ENCODE measurements around the gene ELP4.

Gene ELP4

DNA sequence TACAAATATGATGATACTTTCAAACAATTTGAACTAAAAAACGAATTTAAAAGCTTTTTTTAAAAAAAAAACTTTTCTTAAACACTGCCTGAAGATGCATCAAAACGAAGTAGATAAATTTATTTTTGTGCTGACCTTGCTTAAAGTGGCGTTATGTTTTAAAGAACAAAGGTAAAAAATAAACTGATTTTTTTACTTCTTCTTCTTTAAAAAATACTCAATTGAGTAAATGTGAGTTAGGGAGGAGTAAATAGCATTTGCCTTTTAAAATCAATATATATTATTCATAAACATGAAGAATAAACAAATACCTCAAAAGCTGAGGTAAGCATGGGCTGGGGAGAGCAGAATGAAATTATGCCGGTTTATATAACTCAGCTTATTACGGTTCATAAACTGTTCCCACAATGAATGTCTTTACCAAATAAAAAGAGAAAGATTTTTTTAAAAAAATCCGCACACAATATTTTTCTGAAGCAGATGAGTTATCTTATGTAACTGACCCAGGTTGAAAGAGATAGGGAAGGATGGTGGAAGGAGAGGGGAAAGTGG is 292.5 kb downstream of the ELP4 start:
- Histone ChIP-seq H3K4me1 (ENCODE audit: insufficient read depth, low read length, severe bottlenecking) (no peaks in the 10 kb centered on the region), H3K27ac (ENCODE audit: low read depth, low read length, poor library complexity, severe bottlenecking) (no peak overlapping the region), H3K27me3 (ENCODE audit: insufficient read depth, low read length) (0 out of 2 replicates have a peak, but pooled peaks cover 4% of the 10 kb centered on the region), H3K79me2 (ENCODE audit: insufficient read depth, low read length) (no peaks in the 10 kb centered on the region), H4K20me1 (ENCODE audit: insufficient read depth, low read length) (no peaks in the 10 kb centered on the region), H3F3A (ENCODE audit: insufficient read depth, low read length) (no peaks in the 10 kb centered on the region), H2AFZ (ENCODE audit: low read length) (no peak overlapping the region), H3K4me2 (ENCODE audit: low read length) (no peak overlapping the region), H3K9ac (ENCODE audit: low read length) (no peak overlapping the region), H3K9me2 (ENCODE audit: low read depth, low read length) (no peaks in the 10 kb centered on the region), H3K4me3 (ENCODE audit: low read depth, low read length, poor library complexity, severe bottlenecking) (no peak overlapping the region), H3K36me3 (ENCODE audit: insufficient read depth, low read length) (no peaks in the 10 kb centered on the region), H3K9me3 (ENCODE audit: low read length) (no peaks in the 10 kb centered on the region)
- TF ChIP-seq, protein P1, sequence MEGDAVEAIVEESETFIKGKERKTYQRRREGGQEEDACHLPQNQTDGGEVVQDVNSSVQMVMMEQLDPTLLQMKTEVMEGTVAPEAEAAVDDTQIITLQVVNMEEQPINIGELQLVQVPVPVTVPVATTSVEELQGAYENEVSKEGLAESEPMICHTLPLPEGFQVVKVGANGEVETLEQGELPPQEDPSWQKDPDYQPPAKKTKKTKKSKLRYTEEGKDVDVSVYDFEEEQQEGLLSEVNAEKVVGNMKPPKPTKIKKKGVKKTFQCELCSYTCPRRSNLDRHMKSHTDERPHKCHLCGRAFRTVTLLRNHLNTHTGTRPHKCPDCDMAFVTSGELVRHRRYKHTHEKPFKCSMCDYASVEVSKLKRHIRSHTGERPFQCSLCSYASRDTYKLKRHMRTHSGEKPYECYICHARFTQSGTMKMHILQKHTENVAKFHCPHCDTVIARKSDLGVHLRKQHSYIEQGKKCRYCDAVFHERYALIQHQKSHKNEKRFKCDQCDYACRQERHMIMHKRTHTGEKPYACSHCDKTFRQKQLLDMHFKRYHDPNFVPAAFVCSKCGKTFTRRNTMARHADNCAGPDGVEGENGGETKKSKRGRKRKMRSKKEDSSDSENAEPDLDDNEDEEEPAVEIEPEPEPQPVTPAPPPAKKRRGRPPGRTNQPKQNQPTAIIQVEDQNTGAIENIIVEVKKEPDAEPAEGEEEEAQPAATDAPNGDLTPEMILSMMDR (IDR thresholded peaks at IDR 0.05; ENCODE audit: low read length) = no peak
- no peak for TF ChIP-seq EZH2 (IDR thresholded peaks at IDR 0.05; ENCODE audit: borderline replicate concordance, low read length)

DNA sequence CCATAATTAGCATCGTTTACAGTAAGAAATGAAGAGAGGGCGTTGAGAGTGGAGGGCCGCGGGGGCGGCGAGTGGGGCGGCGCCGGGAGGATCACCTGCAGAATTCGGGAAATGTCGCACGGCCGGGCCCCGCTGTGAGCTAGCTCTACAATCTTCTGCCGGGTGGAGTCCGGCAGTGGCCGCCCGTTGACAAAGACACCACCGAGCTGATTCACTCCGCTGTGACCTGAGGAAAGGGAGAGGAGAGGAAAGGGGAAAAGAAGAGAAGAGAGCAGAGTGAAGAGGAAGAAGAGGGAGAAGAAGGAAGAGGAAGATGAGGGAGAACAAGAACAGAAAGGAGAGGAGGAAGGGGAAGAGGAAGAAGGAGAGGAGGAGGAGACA is 293.0 kb downstream of the ELP4 start:
- Histone ChIP-seq H3K27me3 (ENCODE audit: insufficient read depth, low read length) (0 out of 2 replicates have a peak, but pooled peaks cover 4% of the 10 kb centered on the region), H2AFZ (ENCODE audit: low read length) (no peak overlapping the region), H3K4me2 (ENCODE audit: low read length) (no peak overlapping the region), H3K36me3 (ENCODE audit: insufficient read depth, low read length) (no peaks in the 10 kb centered on the region), H3K9me3 (ENCODE audit: low read length) (no peaks in the 10 kb centered on the region), H3K79me2 (ENCODE audit: insufficient read depth, low read length) (no peaks in the 10 kb centered on the region), H3K4me1 (ENCODE audit: insufficient read depth, low read length, severe bottlenecking) (no peaks in the 10 kb centered on the region), H3K9me2 (ENCODE audit: low read depth, low read length) (no peaks in the 10 kb centered on the region), H3K9ac (ENCODE audit: low read length) (no peak overlapping the region), H3K4me3 (ENCODE audit: low read depth, low read length, poor library complexity, severe bottlenecking) (no peak overlapping the region), H3F3A (ENCODE audit: insufficient read depth, low read length) (no peaks in the 10 kb centered on the region), H4K20me1 (ENCODE audit: insufficient read depth, low read length) (no peaks in the 10 kb centered on the region), H3K27ac (ENCODE audit: low read depth, low read length, poor library complexity, severe bottlenecking) (no peak overlapping the region)
- TF ChIP-seq, protein P1 (IDR thresholded peaks at IDR 0.05; ENCODE audit: low read length) = no peak
- no peak for TF ChIP-seq EZH2 (IDR thresholded peaks at IDR 0.05; ENCODE audit: borderline replicate concordance, low read length)

DNA sequence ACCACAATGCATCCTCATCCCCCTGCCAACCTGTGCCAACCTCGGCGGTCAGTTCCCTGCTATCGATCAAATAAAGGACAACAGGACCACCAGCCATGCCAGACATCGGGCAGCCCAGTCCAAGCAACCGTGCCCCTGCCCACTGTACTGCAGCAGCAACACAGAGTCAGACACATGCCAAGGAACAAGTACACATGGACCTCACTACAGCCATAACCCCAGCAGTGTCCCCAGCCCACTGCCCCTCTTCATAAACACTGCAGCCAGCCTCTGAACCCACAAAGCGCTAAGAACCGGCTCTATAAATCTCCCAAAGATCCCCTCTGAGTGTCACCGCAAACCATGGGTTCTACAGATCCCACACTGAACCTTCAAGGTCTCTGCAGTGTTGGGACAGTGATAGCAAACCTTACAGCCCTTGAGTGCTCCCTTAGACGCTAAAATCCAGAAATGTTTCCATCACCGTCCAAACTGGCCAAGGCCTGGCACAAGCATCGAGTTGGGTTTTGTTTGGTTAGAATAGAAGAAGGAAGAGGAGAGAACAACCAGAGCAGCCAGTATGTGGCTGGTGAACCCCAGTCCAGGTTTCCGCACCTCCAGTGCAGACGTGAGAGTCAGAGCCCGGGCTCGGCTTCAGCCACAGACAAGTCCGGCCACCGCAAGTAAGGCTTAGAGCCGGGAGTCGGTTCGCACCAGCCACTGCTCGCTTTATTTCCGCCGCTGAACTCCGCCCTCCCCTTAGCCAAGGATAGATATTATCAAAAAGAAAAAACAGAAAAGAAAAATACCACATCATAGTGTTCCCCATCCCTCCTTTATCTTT is 293.6 kb downstream of the ELP4 start:
- TF ChIP-seq, protein P1 (IDR thresholded peaks at IDR 0.05; ENCODE audit: low read length) = no peak
- TF ChIP-seq EZH2 (IDR thresholded peaks at IDR 0.05; ENCODE audit: borderline replicate concordance, low read length) = no peak
- Histone ChIP-seq H3K9ac (ENCODE audit: low read length) (no peak overlapping the region), H3K4me2 (ENCODE audit: low read length) (no peak overlapping the region), H3K9me2 (ENCODE audit: low read depth, low read length) (no peaks in the 10 kb centered on the region), H3K9me3 (ENCODE audit: low read length) (no peaks in the 10 kb centered on the region), H3K79me2 (ENCODE audit: insufficient read depth, low read length) (no peaks in the 10 kb centered on the region), H3F3A (ENCODE audit: insufficient read depth, low read length) (no peaks in the 10 kb centered on the region), H3K36me3 (ENCODE audit: insufficient read depth, low read length) (no peaks in the 10 kb centered on the region), H3K27ac (ENCODE audit: low read depth, low read length, poor library complexity, severe bottlenecking) (no peak overlapping the region), H3K4me3 (ENCODE audit: low read depth, low read length, poor library complexity, severe bottlenecking) (no peak overlapping the region), H4K20me1 (ENCODE audit: insufficient read depth, low read length) (no peaks in the 10 kb centered on the region), H3K4me1 (ENCODE audit: insufficient read depth, low read length, severe bottlenecking) (no peaks in the 10 kb centered on the region), H2AFZ (ENCODE audit: low read length) (no peak overlapping the region), H3K27me3 (ENCODE audit: insufficient read depth, low read length) (0 out of 2 replicates have a peak, but pooled peaks cover 4% of the 10 kb centered on the region)
